Natural killer cell (primary cell): ENCODE measurements around the gene B3GNT8. TPM values are rescaled to one million over a fixed set of nuclear protein-coding genes. Genes with fewer than 3 reads are reported as not detected.
"Not testable (repeated sequence)": the region's sequence is repeated elsewhere in the genome, so short reads cannot be mapped to it uniquely, and the experiment has no call there.

Experiments used
- ATAC-seq, 3 donors: fragments of 150-1000 bp in 2 of 3; fragments of 200-7000 bp in 1 of 3; cut with Tn5 transposase; 1 replicate in 1 of 3; 2 replicates in 2 of 3; pipeline ENCODE4 v1.10.0; 2021; ENCODE audit warnings: mild to moderate bottlenecking in 2 of 3, moderate library complexity in 2 of 3
- DNase-seq, 2 donors: peaks; one replicate each; pipeline versions ENCODE4 v3.0.0 to v3.0.0-alpha.2; 2013 to 2021; ENCODE audit warnings: mixed read lengths in 1 of 2
- H3K27ac ChIP-seq: one replicate; pipeline ENCODE4 v1.5.1; 2013; ENCODE audit warnings: mild to moderate bottlenecking, low read length
- H3K27me3 ChIP-seq: one replicate; pipeline ENCODE4 v1.6.1; 2013; ENCODE audit warnings: low read length; ENCODE audit not compliant: control insufficient read depth, insufficient read depth
- H3K36me3 ChIP-seq: one replicate; pipeline ENCODE4 v1.6.1; 2013; ENCODE audit warnings: low read length; ENCODE audit not compliant: control insufficient read depth, insufficient read depth
- H3K4me1 ChIP-seq: one replicate; pipeline ENCODE4 v1.6.1; 2013; ENCODE audit warnings: low read length; ENCODE audit not compliant: control insufficient read depth, insufficient read depth
- H3K4me3 ChIP-seq: one replicate; pipeline ENCODE4 v1.5.1; 2013; ENCODE audit warnings: low read length
- H3K9me3 ChIP-seq: one replicate; pipeline ENCODE4 v1.6.1; 2013; ENCODE audit warnings: low read length; ENCODE audit not compliant: control insufficient read depth, insufficient read depth
- H3K27ac Mint-ChIP-seq, 2 donors: one replicate each; pipeline ENCODE4 v1.8.0; 2022; ENCODE audit warnings: mild to moderate bottlenecking in 2 of 2, mixed read lengths in 2 of 2, moderate library complexity in 1 of 2
- H3K27me3 Mint-ChIP-seq, 2 donors: one replicate each; pipeline ENCODE4 v1.8.0; 2022; ENCODE audit warnings: low read depth in 2 of 2, mixed read lengths in 2 of 2
- H3K36me3 Mint-ChIP-seq: one replicate; pipeline ENCODE4 v1.8.0; 2022; ENCODE audit warnings: mixed read lengths
- H3K4me1 Mint-ChIP-seq, 2 donors: one replicate each; pipeline ENCODE4 v1.8.0; 2022; ENCODE audit warnings: mixed read lengths in 2 of 2
- H3K4me3 Mint-ChIP-seq: one replicate; pipeline ENCODE4 v1.8.0; 2022; ENCODE audit warnings: mild to moderate bottlenecking, moderate library complexity, mixed read lengths
- H3K9me3 Mint-ChIP-seq, 2 donors: one replicate each; pipeline ENCODE4 v1.8.0; 2022; ENCODE audit warnings: mixed read lengths in 2 of 2
- CTCF ChIP-seq: fragments of 200-600 bp; IDR thresholded peaks from one replicate; pipeline ENCODE4 v1.8.0; 2022; ENCODE audit warnings: antibody characterized with exemption
- WGBS: methylation state at CpG from one replicate; pipeline ENCODE4 v1.1.7; 2013; ENCODE audit warnings: missing lambda C conversion rate; ENCODE audit not compliant: insufficient coverage; 5-methylcytosine and 5-hydroxymethylcytosine counted together
- intact Hi-C: fragments of 100-400 bp; cut with micrococcal nuclease; formaldehyde crosslinking; loops from one replicate; pipeline ENCODE4 v1.14.2; 2022
- total RNA-seq, 4 donors: library from RNA; stranded (reverse); fragments of 120-200 nt in 1 of 4; gene quantifications; one replicate each; pipeline versions ENCODE4 v1.2.3 to v1.2.4, GENCODE V29; 2013 to 2022

The B3GNT8 gene
- 1 to 10 TPM; 1.5 to 2.5 (median 2.1) TPM for total RNA-seq
- 2.0 TPM for total RNA-seq (2013)

- no peaks in the 10 kb centered on the region for H3K27me3 Mint-ChIP-seq
- Histone ChIP-seq H3K27ac (peak within 1 kb of the TSS; percentile 68), H3K27me3 (no peaks in the 10 kb centered on the region), H3K4me1 (peaks cover 48% of the 10 kb centered on the region), H3K9me3 (no peaks in the 10 kb centered on the region), H3K36me3 (peaks cover 34% of the 10 kb centered on the region), H3K4me3 (peak within 1 kb of the TSS; percentile 40)
- DNase-seq (peak in 1 of 2 donors; percentile 62), ATAC-seq (peak; percentile 62 to 69 (median 68))
- H3K9me3 Mint-ChIP-seq, result no peaks in the 10 kb centered on the region
- H3K4me1 Mint-ChIP-seq, result peaks cover 10 to 28% of the 10 kb centered on the region in 2 donors
- no peak for TF ChIP-seq CTCF
- 22% methylated on average over 19 of the region's 19 CpGs for WGBS
- intact Hi-C loops, result no loop called here
- H3K4me3 Mint-ChIP-seq, result peak within 1 kb of the TSS; percentile 94
- peak within 1 kb of the TSS; percentile 82 to 92 for H3K27ac Mint-ChIP-seq
- H3K36me3 Mint-ChIP-seq, result no peaks in the 10 kb centered on the region
Measured at GRCh38 chr19:41426952-41427646, at the start of gene B3GNT8. Gene B3GNT8, minus strand, starts transcription at chr19:41427374. Its CDS starts 596 bp downstream, at chr19:41426778.

GRCh38 chr19:41476583-41476982 is 49.4 kb upstream of the B3GNT8 start:
- H3K4me1 ChIP-seq, result no peaks in the 10 kb centered on the region
- Mint-ChIP-seq H3K27me3 (peaks cover 53 to 67% of the 10 kb centered on the region in 2 donors), H3K9me3 (no peaks in the 10 kb centered on the region), H3K36me3 (no peaks in the 10 kb centered on the region), H3K4me3 (no peak overlapping the region), H3K27ac (no peak overlapping the region), H3K4me1 (no peaks in the 10 kb centered on the region)
- DNase-seq (no peak), ATAC-seq (no peak)
- H3K36me3 ChIP-seq, result no peaks in the 10 kb centered on the region
- intact Hi-C loops, result no loop called here
- TF ChIP-seq CTCF, result no peak
- peaks cover 11% of the 10 kb centered on the region for H3K27me3 ChIP-seq
- no peaks in the 10 kb centered on the region for H3K9me3 ChIP-seq
- H3K27ac ChIP-seq, result no peak overlapping the region
- H3K4me3 ChIP-seq, result no peak overlapping the region

- not testable (repeated sequence) for DNase-seq
- H3K27ac ChIP-seq, result peak overlapping the region; percentile 49
Measured at GRCh38 chr19:41463257-41464256, 36.4 kb upstream of the B3GNT8 start.

GRCh38 chr19:41462497-41462896 is 35.3 kb upstream of the B3GNT8 start:
- Mint-ChIP-seq H3K27ac (no peak overlapping the region), H3K4me1 (peaks cover 6 to 8% of the 10 kb centered on the region in 2 donors), H3K4me3 (no peak overlapping the region), H3K27me3 (peaks cover 59 to 86% of the 10 kb centered on the region in 2 donors), H3K9me3 (no peaks in the 10 kb centered on the region), H3K36me3 (no peaks in the 10 kb centered on the region)
- TF ChIP-seq CTCF, result no peak
- intact Hi-C loops, result no loop called here
- H3K27ac ChIP-seq, result no peak overlapping the region
- H3K9me3 ChIP-seq, result no peaks in the 10 kb centered on the region
- peaks cover 14% of the 10 kb centered on the region for H3K27me3 ChIP-seq
- 81% methylated on average over 6 of the region's 6 CpGs for WGBS
- no peak overlapping the region for H3K4me3 ChIP-seq
- no peak for ATAC-seq
- no peaks in the 10 kb centered on the region for H3K4me1 ChIP-seq
- DNase-seq, result no peak
- H3K36me3 ChIP-seq, result no peaks in the 10 kb centered on the region

More at GRCh38 chr19:41463257-41464256, 36.4 kb upstream of the B3GNT8 start:
- H3K4me1 Mint-ChIP-seq, H3K9me3 ChIP-seq, H3K4me3 ChIP-seq, intact Hi-C loops, H3K9me3 Mint-ChIP-seq, H3K4me1 ChIP-seq, H3K36me3 Mint-ChIP-seq, H3K36me3 ChIP-seq: not testable (repeated sequence)
- peaks cover 14% of the 10 kb centered on the region for H3K27me3 ChIP-seq
- Mint-ChIP-seq H3K4me3 (peak overlapping the region; percentile 71), H3K27me3 (peaks cover 65 to 86% of the 10 kb centered on the region in 2 donors), H3K27ac (peak overlapping the region; percentile 39 to 68)
- ATAC-seq, result peak in 1 of 3 donors; percentile 37
- WGBS, result 62% methylated on average over 13 of the region's 22 CpGs
